Measurements from ENCODE around the gene PHB1. TPM values are rescaled to one million over a fixed set of nuclear protein-coding genes. Genes with fewer than 3 reads are reported as not detected.

PHB1 gene
- polyA plus RNA-seq, 1 donor (not counting 4 experiments of a cell fraction or from before 2014, with no cell fraction given): 395 TPM

DNA sequence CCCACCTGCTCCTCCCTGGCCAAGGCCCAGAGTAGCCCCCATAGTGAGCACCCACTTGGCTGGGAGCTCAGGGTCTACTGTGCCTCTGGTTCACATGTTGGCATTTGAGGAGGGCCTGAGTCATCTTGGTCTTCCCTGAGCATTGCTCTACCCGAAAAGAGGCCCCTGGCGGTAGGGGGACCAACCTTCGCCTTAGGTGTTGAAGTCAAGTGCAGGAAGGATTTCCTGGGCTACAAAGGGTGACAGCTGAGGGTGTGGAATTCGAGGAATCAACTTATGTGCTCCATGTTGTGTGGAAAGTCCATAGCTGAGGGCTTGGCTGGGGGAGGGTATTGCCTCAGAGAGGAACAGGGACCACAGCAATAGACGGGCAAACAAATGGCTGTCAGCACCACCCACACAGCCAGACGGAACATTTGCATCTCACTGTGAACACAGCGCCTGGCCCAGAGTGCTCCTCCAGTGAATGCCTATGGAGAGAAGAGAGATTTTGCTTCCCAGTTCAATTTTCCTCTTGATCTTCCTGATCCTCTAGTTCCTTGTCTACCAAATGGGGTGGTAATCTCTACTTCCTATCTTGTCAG, 44.8 kb upstream of the PHB1 start:
- Histone ChIP-seq H3K27me3 (ENCODE audit: control insufficient read depth, extremely low read depth, insufficient read depth, low read length) (peaks cover 60% of the 10 kb centered on the region), H3K4me1 (ENCODE audit: control insufficient read depth, extremely low read depth, insufficient read depth, low read length) (peaks cover 20% of the 10 kb centered on the region), H3K4me3 (ENCODE audit: control insufficient read depth in 2 of 3, extremely low read depth in 1 of 3, insufficient read depth in 2 of 3, low read depth in 1 of 3, low read length in 3 of 3) (no peak overlapping the region), H3K9me1 (ENCODE audit: control insufficient read depth, extremely low read depth, insufficient read depth, low read length) (no peaks in the 10 kb centered on the region), H3K9me3 (ENCODE audit: control insufficient read depth, low read depth, low read length) (peaks cover 2% of the 10 kb centered on the region), H3K79me2 (ENCODE audit: control insufficient read depth, insufficient read depth, low read length) (no peaks in the 10 kb centered on the region), H3K4me2 (ENCODE audit: control insufficient read depth, extremely low read depth, insufficient read depth, low read depth, low read length) (no peak overlapping the region), H4K20me1 (ENCODE audit: control insufficient read depth, extremely low read depth, insufficient read depth, low read length) (no peaks in the 10 kb centered on the region), H3K36me3 (ENCODE audit: control insufficient read depth in 2 of 2, extremely low read depth in 1 of 2, insufficient read depth in 2 of 2, low read length in 2 of 2) (no peaks in the 10 kb centered on the region), H2AFZ (ENCODE audit: control insufficient read depth, low read length) (no peak overlapping the region), H3K9ac (ENCODE audit: control insufficient read depth, extremely low read depth, insufficient read depth, low read length) (no peak overlapping the region), H3K27ac (ENCODE audit: control insufficient read depth, insufficient read depth, low read length) (no peak overlapping the region)
- dilution Hi-C loops (cut with MboI; ENCODE audit: extremely low pct_ligation_motif_present, low sequenced_read_pairs): no loop called here
- DNase-seq (ENCODE audit: low read depth, low spot score) (no peak), FAIRE-seq (no peak)
- TF ChIP-seq EZH2 (IDR thresholded peaks at IDR 0.05; ENCODE audit: low read length): no peak
- TF ChIP-seq, protein P1, sequence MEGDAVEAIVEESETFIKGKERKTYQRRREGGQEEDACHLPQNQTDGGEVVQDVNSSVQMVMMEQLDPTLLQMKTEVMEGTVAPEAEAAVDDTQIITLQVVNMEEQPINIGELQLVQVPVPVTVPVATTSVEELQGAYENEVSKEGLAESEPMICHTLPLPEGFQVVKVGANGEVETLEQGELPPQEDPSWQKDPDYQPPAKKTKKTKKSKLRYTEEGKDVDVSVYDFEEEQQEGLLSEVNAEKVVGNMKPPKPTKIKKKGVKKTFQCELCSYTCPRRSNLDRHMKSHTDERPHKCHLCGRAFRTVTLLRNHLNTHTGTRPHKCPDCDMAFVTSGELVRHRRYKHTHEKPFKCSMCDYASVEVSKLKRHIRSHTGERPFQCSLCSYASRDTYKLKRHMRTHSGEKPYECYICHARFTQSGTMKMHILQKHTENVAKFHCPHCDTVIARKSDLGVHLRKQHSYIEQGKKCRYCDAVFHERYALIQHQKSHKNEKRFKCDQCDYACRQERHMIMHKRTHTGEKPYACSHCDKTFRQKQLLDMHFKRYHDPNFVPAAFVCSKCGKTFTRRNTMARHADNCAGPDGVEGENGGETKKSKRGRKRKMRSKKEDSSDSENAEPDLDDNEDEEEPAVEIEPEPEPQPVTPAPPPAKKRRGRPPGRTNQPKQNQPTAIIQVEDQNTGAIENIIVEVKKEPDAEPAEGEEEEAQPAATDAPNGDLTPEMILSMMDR (optimal IDR thresholded peaks at IDR 0.05 in 1 of 3, IDR thresholded peaks at IDR 0.05 in 1 of 3, conservative IDR thresholded peaks at IDR 0.05 in 1 of 3; ENCODE audit: extremely low read depth in 1 of 3, insufficient read depth in 2 of 3, low read length in 3 of 3): peak in 2 of 3 experiments; percentile 5 to 38

GRCh38 chr17:49457564-49458535, 43.2 kb upstream of the PHB1 start:
- Histone ChIP-seq H3K9me3 (ENCODE audit: control insufficient read depth, low read depth, low read length) (no peaks in the 10 kb centered on the region), H3K4me3 (ENCODE audit: control insufficient read depth in 2 of 3, extremely low read depth in 1 of 3, insufficient read depth in 2 of 3, low read depth in 1 of 3, low read length in 3 of 3) (no peak overlapping the region), H3K27me3 (ENCODE audit: control insufficient read depth, extremely low read depth, insufficient read depth, low read length) (peaks cover 46% of the 10 kb centered on the region), H3K36me3 (ENCODE audit: control insufficient read depth in 2 of 2, extremely low read depth in 1 of 2, insufficient read depth in 2 of 2, low read length in 2 of 2) (no peaks in the 10 kb centered on the region), H2AFZ (ENCODE audit: control insufficient read depth, low read length) (no peak overlapping the region), H3K4me1 (ENCODE audit: control insufficient read depth, extremely low read depth, insufficient read depth, low read length) (peaks cover 20% of the 10 kb centered on the region), H4K20me1 (ENCODE audit: control insufficient read depth, extremely low read depth, insufficient read depth, low read length) (no peaks in the 10 kb centered on the region), H3K9me1 (ENCODE audit: control insufficient read depth, extremely low read depth, insufficient read depth, low read length) (no peaks in the 10 kb centered on the region), H3K9ac (ENCODE audit: control insufficient read depth, extremely low read depth, insufficient read depth, low read length) (no peak overlapping the region), H3K4me2 (ENCODE audit: control insufficient read depth, extremely low read depth, insufficient read depth, low read depth, low read length) (no peak overlapping the region), H3K79me2 (ENCODE audit: control insufficient read depth, insufficient read depth, low read length) (no peaks in the 10 kb centered on the region), H3K27ac (ENCODE audit: control insufficient read depth, insufficient read depth, low read length) (no peak overlapping the region)
- TF ChIP-seq EZH2 (IDR thresholded peaks at IDR 0.05; ENCODE audit: low read length): peak; percentile 45
- TF ChIP-seq, protein P1 (optimal IDR thresholded peaks at IDR 0.05 in 1 of 3, IDR thresholded peaks at IDR 0.05 in 1 of 3, conservative IDR thresholded peaks at IDR 0.05 in 1 of 3; ENCODE audit: extremely low read depth in 1 of 3, insufficient read depth in 2 of 3, low read length in 3 of 3): no peak
- dilution Hi-C loops (cut with MboI; ENCODE audit: extremely low pct_ligation_motif_present, low sequenced_read_pairs): no loop called here
- no peak for DNase-seq (ENCODE audit: low read depth, low spot score)
- FAIRE-seq: peak; percentile 60

Data from keratinocyte (primary cell).